Middle frontal gyrus (tissue), 1 donor: ENCODE measurements around the gene JMJD7.
"Not testable (repeated sequence)": the region's sequence is repeated elsewhere in the genome, so short reads cannot be mapped to it uniquely, and the experiment has no call there.

ENCODE experiments used
- DNase-seq: peaks from one replicate; pipeline ENCODE4 v3.0.0-alpha.2; 2015; ENCODE audit warnings: low spot score; ENCODE audit errors: extremely low spot score

JMJD7 gene

GRCh38 chr15:41821831-41822230, 6.1 kb upstream of the JMJD7 start:
- no peak for DNase-seq

- DNase-seq = no peak
Measured at GRCh38 chr15:41822471-41822870, 5.4 kb upstream of the JMJD7 start.

GRCh38 chr15:41822957-41823356, 4.9 kb upstream of the JMJD7 start:
- no peak for DNase-seq

GRCh38 chr15:41823502-41823901, 4.4 kb upstream of the JMJD7 start:
- DNase-seq = no peak

GRCh38 chr15:41824062-41824745, 3.7 kb upstream of the JMJD7 start:
- DNase-seq = no peak

GRCh38 chr15:41825145-41825544, 2.7 kb upstream of the JMJD7 start:
- no peak for DNase-seq

- DNase-seq = no peak
Measured at GRCh38 chr15:41825572-41826535, 2.0 kb upstream of the JMJD7 start.

- no peak for DNase-seq
Measured at GRCh38 chr15:41827290-41827879, 507 bp upstream of the JMJD7 start.

GRCh38 chr15:41828807-41829141, 882 bp downstream of the JMJD7 start:
- DNase-seq = no peak

- no peak for DNase-seq
Measured at GRCh38 chr15:41829959-41830646, 2.2 kb downstream of the JMJD7 start.

GRCh38 chr15:41831291-41831690, 3.4 kb downstream of the JMJD7 start:
- not testable (repeated sequence) for DNase-seq

- DNase-seq = no peak
Measured at GRCh38 chr15:41832208-41832607, 4.3 kb downstream of the JMJD7 start.

- DNase-seq = no peak
Measured at GRCh38 chr15:41832875-41833274, 5.0 kb downstream of the JMJD7 start.

GRCh38 chr15:41834096-41834495, 6.2 kb downstream of the JMJD7 start:
- no peak for DNase-seq

GRCh38 chr15:41836073-41836472, 8.2 kb downstream of the JMJD7 start:
- DNase-seq = no peak

GRCh38 chr15:41836713-41837454, 9.0 kb downstream of the JMJD7 start:
- DNase-seq = no peak

- no peak for DNase-seq
Measured at GRCh38 chr15:41838400-41838897, 10.6 kb downstream of the JMJD7 start, which contains the start of gene PLA2G4B. PLA2G4B (plus strand) TSS chr15:41838847; CDS start chr15:41838914, 67 bp downstream.

- no peak for DNase-seq
Measured at GRCh38 chr15:41839781-41840491, 12.0 kb downstream of the JMJD7 start.

- DNase-seq = no peak
Measured at GRCh38 chr15:41840673-41841072, 12.8 kb downstream of the JMJD7 start.

GRCh38 chr15:41841131-41841530, 13.2 kb downstream of the JMJD7 start:
- no peak for DNase-seq
